LNCaP clone FGC (cell line): Measurements from ENCODE around the gene NTRK2.

ENCODE experiments used
- DNase-seq: peaks from one replicate; pipeline ENCODE4 v3.0.0-alpha.2; 2011; ENCODE audit warnings: low read depth
- H3K4me3 ChIP-seq: 2 replicates; pipeline ENCODE4 v1.5.1; 2011; ENCODE audit warnings: mild to moderate bottlenecking, low read depth, low read length, control low read depth
- TF ChIP-seq, protein P1 (sequence below): IDR thresholded peaks from 2 replicates; pipeline ENCODE4 v1.5.1; 2012; ENCODE audit warnings: mild to moderate bottlenecking; ENCODE audit not compliant: control insufficient read depth, insufficient read depth; ENCODE audit errors: extremely low read depth

NTRK2 gene

DNA sequence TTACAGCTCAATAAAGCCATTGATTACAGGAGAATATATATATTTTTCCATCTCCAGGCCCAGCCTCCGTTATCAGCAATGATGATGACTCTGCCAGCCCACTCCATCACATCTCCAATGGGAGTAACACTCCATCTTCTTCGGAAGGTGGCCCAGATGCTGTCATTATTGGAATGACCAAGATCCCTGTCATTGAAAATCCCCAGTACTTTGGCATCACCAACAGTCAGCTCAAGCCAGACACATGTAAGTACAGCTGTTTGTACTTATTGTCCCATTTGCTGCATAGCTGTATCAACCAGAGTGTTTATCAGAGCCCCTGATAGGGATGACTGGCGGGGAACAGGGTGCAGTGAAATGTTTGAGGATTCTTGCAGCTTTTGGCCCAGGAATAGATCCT, 197.7 kb downstream of the NTRK2 start:
- TF ChIP-seq, protein P1, sequence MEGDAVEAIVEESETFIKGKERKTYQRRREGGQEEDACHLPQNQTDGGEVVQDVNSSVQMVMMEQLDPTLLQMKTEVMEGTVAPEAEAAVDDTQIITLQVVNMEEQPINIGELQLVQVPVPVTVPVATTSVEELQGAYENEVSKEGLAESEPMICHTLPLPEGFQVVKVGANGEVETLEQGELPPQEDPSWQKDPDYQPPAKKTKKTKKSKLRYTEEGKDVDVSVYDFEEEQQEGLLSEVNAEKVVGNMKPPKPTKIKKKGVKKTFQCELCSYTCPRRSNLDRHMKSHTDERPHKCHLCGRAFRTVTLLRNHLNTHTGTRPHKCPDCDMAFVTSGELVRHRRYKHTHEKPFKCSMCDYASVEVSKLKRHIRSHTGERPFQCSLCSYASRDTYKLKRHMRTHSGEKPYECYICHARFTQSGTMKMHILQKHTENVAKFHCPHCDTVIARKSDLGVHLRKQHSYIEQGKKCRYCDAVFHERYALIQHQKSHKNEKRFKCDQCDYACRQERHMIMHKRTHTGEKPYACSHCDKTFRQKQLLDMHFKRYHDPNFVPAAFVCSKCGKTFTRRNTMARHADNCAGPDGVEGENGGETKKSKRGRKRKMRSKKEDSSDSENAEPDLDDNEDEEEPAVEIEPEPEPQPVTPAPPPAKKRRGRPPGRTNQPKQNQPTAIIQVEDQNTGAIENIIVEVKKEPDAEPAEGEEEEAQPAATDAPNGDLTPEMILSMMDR = no peak
- DNase-seq = no peak
- no peak overlapping the region for H3K4me3 ChIP-seq

DNA sequence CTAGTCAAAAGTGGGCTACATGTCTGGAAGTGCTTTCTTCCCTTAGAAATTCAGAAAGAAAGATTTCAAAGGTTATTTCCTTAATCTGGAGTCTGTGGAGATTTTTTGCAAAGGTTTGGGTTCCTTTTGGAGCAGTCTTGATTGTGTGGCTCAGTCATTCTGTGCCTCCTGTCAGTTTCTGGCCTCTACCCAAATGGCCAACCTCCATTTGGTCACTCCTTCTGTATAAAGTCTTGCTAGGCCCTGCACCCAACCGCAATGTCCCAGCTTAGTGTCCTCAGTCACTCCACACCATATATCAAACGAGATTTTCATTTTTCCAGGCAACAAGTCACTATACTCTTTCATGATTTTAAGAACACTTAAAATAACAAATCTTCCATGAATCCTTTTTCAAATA, 199.6 kb downstream of the NTRK2 start:
- TF ChIP-seq, protein P1 = no peak
- H3K4me3 ChIP-seq = no peak overlapping the region
- no peak for DNase-seq

DNA sequence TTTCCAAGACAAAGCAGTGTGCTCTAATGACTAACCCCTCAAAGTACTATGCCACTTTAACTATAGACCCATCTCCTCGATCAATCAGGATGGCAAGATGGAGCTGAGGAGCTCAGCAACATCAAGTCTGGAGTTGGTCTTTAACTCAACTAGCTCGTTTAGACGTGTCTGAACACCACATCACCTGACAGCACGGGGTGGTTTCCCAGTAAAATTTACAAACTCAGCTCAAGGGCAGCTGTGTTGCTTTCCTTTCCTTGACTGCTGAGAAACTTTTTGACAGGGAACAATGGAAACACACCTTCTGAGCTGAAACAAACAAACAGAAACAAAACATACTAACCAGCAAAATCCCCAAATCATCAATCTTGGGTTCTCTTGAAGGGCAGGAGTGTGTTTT, 202.5 kb downstream of the NTRK2 start:
- no peak for DNase-seq
- H3K4me3 ChIP-seq = no peak overlapping the region
- TF ChIP-seq, protein P1 = no peak

DNA sequence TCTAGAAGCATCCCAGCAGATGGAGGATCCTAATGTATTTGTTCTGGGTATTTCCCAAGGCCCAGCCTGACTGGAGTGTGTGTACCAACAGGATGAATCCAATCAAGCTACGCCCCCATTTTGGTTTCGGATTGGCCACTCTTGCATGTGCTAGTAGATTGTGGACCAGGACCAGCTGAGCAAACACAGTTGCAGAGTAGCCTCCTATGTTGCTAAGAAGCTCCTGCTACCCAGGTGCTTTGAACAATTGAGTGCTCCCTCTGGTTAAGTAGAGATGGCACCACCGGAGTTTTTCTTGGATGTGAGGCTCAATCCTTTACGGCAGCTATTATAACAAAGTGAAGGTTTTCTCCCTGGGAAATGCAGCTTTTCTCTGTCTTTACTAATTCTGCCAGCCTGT, 204.5 kb downstream of the NTRK2 start:
- TF ChIP-seq, protein P1 = no peak
- H3K4me3 ChIP-seq = no peak overlapping the region
- DNase-seq = no peak

DNA sequence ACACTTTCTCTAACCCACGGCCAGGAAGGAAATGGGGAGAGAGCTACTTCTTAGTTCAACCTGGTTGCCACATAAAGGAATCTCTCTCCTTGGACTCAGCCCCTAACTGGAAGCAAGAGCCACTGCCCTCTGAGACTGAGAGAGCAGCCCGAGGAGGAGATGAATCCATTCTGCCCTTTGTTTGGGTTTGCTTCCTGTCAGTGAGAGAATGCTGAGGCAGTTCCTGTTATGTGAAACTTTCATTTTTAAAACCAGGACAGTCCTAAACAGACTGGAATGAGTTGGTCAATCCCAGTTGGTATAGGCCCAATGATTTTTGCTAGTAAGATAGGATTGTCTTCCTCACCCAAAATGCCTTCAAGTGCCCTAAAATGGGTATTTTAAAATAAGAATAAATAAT, 205.1 kb downstream of the NTRK2 start:
- no peak for DNase-seq
- no peak overlapping the region for H3K4me3 ChIP-seq
- TF ChIP-seq, protein P1 = no peak

DNA sequence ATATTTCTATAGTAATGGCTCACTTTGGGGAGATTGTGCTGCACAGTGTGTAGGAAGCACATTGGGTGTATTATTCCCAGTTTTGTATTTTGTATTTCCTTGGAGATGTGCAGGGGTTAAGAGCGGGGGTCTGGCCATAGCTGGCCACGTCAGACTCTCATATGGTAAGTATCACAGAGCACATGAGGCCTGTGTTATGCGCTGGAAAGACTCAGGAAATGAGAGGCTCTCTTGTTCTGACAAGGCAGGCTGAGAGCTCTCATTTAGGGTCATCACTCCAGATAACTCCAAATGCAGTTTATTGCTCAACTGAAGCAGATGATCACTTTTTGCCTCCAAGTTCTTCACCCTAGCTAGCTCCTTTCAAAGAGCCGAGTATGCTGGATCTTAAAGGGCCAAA, 205.7 kb downstream of the NTRK2 start:
- DNase-seq = no peak
- no peak overlapping the region for H3K4me3 ChIP-seq
- TF ChIP-seq, protein P1 = no peak

DNA sequence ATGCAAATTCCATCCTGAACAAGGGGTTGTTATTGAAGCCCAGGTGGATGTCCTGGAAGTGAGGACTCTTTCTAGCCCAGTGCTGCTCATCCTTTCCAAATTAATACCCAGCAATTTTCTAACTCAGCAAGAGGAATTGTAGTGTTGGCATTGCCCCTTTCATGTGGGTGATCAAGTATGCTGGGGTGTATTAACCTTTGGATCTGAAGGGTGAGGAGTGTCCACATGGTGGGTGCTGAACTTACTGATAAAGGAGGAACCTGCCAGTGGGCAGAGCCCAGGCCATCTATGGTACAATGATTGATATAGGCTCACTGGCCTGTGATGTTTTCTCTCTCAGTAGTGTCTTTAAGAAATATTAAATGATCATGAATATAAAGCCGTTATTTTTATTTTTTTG, 210.1 kb downstream of the NTRK2 start:
- TF ChIP-seq, protein P1 = no peak
- H3K4me3 ChIP-seq = no peak overlapping the region
- no peak for DNase-seq
